Activated naive CD8-positive, alpha-beta T cell (primary cell): Measurements from ENCODE around the gene COQ3.

Experiments used
- H3K27ac Mint-ChIP-seq: one replicate; pipeline ENCODE4 v1.8.0; 2021; ENCODE audit warnings: mixed read lengths
- H3K27me3 Mint-ChIP-seq: one replicate; pipeline ENCODE4 v1.8.0; 2021; ENCODE audit warnings: mixed read lengths
- H3K36me3 Mint-ChIP-seq: one replicate; pipeline ENCODE4 v1.8.0; 2021; ENCODE audit warnings: mixed read lengths
- H3K4me1 Mint-ChIP-seq: one replicate; pipeline ENCODE4 v1.8.0; 2021; ENCODE audit warnings: low read depth, mixed read lengths
- H3K4me3 Mint-ChIP-seq: one replicate; pipeline ENCODE4 v1.8.0; 2021; ENCODE audit warnings: mild to moderate bottlenecking, mixed read lengths
- H3K9me3 Mint-ChIP-seq: one replicate; pipeline ENCODE4 v1.8.0; 2021; ENCODE audit warnings: low read depth, mixed read lengths

Gene COQ3

DNA sequence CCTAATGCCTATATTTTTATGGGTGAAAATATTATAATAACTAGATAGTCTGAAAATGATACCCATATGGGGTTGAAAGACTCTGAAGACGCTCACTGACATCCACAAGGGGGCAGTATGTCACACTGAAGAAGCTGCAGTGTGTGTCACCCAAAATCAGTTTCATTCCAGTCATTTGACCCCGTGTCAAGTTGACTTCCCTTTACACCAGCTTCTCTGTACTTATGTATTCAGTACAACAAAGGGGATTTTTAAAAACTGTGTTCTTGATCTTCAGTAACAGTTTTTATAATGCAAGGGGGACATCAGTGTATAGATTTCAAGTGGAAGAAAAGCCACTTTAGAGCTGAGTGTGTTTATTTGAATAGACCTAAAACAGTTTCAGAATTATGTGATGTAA lies 63.8 kb downstream of the COQ3 start:
- no peaks in the 10 kb centered on the region for H3K9me3 Mint-ChIP-seq
- no peak overlapping the region for H3K4me3 Mint-ChIP-seq
- no peaks in the 10 kb centered on the region for H3K36me3 Mint-ChIP-seq
- H3K27me3 Mint-ChIP-seq: peaks cover 2% of the 10 kb centered on the region
- H3K4me1 Mint-ChIP-seq: peaks cover 3% of the 10 kb centered on the region
- H3K27ac Mint-ChIP-seq: no peak overlapping the region

DNA sequence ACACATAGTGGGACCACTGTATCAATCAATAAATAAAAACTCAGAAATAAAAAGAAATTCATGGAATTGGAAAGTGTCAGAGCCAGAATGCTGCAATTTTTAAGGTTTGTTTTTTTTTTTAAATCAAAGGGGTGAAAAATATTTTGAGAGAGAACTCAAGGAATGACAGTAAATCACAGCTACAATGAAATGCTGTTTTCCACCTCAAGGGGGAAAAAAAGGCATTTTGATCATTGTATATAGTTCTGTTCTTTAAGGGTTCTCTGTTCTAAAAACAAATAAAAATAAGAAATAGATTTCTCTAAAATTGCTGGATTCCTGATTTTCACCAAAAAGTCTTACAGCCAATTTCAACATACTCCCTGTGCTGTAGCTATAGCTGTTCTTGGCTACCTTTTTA lies 69.0 kb downstream of the COQ3 start:
- no peaks in the 10 kb centered on the region for H3K36me3 Mint-ChIP-seq
- no peak overlapping the region for H3K4me3 Mint-ChIP-seq
- H3K27ac Mint-ChIP-seq: no peak overlapping the region
- no peaks in the 10 kb centered on the region for H3K9me3 Mint-ChIP-seq
- peaks cover 7% of the 10 kb centered on the region for H3K27me3 Mint-ChIP-seq
- H3K4me1 Mint-ChIP-seq: no peaks in the 10 kb centered on the region
